ENCODE results near the gene HDAC1. TPM values are rescaled to one million over a fixed set of nuclear protein-coding genes. Genes with fewer than 3 reads are reported as not detected.

The HDAC1 gene
- total RNA-seq, 1 experiment from 2014 or later: 117 TPM

- Mint-ChIP-seq H3K27me3 (ENCODE audit: insufficient read depth, unreplicated experiment) (no peaks in the 10 kb centered on the region), H3K27ac (ENCODE audit: unreplicated experiment) (no peak overlapping the region), H3K36me3 (ENCODE audit: insufficient read depth, unreplicated experiment) (peaks cover 6% of the 10 kb centered on the region), H3K4me3 (ENCODE audit: unreplicated experiment) (no peak overlapping the region), H3K4me1 (ENCODE audit: low read depth, unreplicated experiment) (peaks cover 16% of the 10 kb centered on the region), H3K9me3 (ENCODE audit: unreplicated experiment) (no peaks in the 10 kb centered on the region)
- ChIA-PET CTCF (interaction anchor here (1.1 kb wide), 1 partner anchor 55 kb away, joined by 3 read pairs; no protein-coding TSS in a partner anchor), POLR2A (interaction anchor here (1.1 kb wide), 1 partner anchor 9 kb away, joined by 7 read pairs; the partner anchor contains the start of gene MARCKSL1)
- no peaks in the 10 kb centered on the region for H3K27me3 ChIP-seq (replicated peaks; ENCODE audit: control insufficient read depth, insufficient read depth, low read length)
- intact Hi-C loops (cut with micrococcal nuclease; ENCODE audit: unreplicated experiment): no loop called here
- no peaks in the 10 kb centered on the region for H3K36me3 ChIP-seq (ENCODE audit: control insufficient read depth, insufficient read depth, low read length)
- 0 out of 2 replicates have a peak, but pooled peaks cover 4% of the 10 kb centered on the region for H3K4me1 ChIP-seq
- no peaks in the 10 kb centered on the region for H3K9me3 ChIP-seq
- no peak overlapping the region for H3K4me3 ChIP-seq (ENCODE audit: low read depth, low read length)
- no TSS peak for BruUV-seq (replicated peaks)
- no peak for DNase-seq
- TF ChIP-seq, protein P1, sequence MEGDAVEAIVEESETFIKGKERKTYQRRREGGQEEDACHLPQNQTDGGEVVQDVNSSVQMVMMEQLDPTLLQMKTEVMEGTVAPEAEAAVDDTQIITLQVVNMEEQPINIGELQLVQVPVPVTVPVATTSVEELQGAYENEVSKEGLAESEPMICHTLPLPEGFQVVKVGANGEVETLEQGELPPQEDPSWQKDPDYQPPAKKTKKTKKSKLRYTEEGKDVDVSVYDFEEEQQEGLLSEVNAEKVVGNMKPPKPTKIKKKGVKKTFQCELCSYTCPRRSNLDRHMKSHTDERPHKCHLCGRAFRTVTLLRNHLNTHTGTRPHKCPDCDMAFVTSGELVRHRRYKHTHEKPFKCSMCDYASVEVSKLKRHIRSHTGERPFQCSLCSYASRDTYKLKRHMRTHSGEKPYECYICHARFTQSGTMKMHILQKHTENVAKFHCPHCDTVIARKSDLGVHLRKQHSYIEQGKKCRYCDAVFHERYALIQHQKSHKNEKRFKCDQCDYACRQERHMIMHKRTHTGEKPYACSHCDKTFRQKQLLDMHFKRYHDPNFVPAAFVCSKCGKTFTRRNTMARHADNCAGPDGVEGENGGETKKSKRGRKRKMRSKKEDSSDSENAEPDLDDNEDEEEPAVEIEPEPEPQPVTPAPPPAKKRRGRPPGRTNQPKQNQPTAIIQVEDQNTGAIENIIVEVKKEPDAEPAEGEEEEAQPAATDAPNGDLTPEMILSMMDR (IDR thresholded peaks at IDR 0.05; ENCODE audit: insufficient read depth in 1 of 2, low read depth in 1 of 2, low read length in 1 of 2, severe bottlenecking in 1 of 2, unreplicated experiment in 1 of 2): no peak
Measured at GRCh38 chr1:32345289-32345827, 53.5 kb downstream of the HDAC1 start.

GRCh38 chr1:32346532-32347157, 54.8 kb downstream of the HDAC1 start:
- Histone ChIP-seq H3K36me3 (ENCODE audit: control insufficient read depth, insufficient read depth, low read length) (no peaks in the 10 kb centered on the region), H3K4me1 (peaks cover 8% of the 10 kb centered on the region; the same call in 1 of the 2 replicates), H3K27me3 (replicated peaks; ENCODE audit: control insufficient read depth, insufficient read depth, low read length) (no peaks in the 10 kb centered on the region), H3K4me3 (ENCODE audit: low read depth, low read length) (no peak overlapping the region), H3K9me3 (no peaks in the 10 kb centered on the region)
- Mint-ChIP-seq H3K27me3 (ENCODE audit: insufficient read depth, unreplicated experiment) (no peaks in the 10 kb centered on the region), H3K36me3 (ENCODE audit: insufficient read depth, unreplicated experiment) (peaks cover 6% of the 10 kb centered on the region), H3K4me3 (ENCODE audit: unreplicated experiment) (no peak overlapping the region), H3K4me1 (ENCODE audit: low read depth, unreplicated experiment) (peaks cover 16% of the 10 kb centered on the region), H3K27ac (ENCODE audit: unreplicated experiment) (no peak overlapping the region), H3K9me3 (ENCODE audit: unreplicated experiment) (no peaks in the 10 kb centered on the region)
- ChIA-PET POLR2A (no interaction called here), CTCF (interaction anchor here (0.6 kb wide), 1 partner anchor 174 kb away, joined by 3 read pairs; no protein-coding TSS in a partner anchor)
- no peak for DNase-seq
- BruUV-seq (replicated peaks): no TSS peak
- TF ChIP-seq, protein P1 (IDR thresholded peaks at IDR 0.05; ENCODE audit: insufficient read depth in 1 of 2, low read depth in 1 of 2, low read length in 1 of 2, severe bottlenecking in 1 of 2, unreplicated experiment in 1 of 2): no peak
- intact Hi-C loops (cut with micrococcal nuclease; ENCODE audit: unreplicated experiment): no loop called here

GRCh38 chr1:32349211-32349708, 57.4 kb downstream of the HDAC1 start:
- peaks cover 29% of the 10 kb centered on the region for H3K4me1 Mint-ChIP-seq (ENCODE audit: low read depth, unreplicated experiment)
- peaks cover 6% of the 10 kb centered on the region for H3K36me3 Mint-ChIP-seq (ENCODE audit: insufficient read depth, unreplicated experiment)
- Histone ChIP-seq H3K4me1 (peaks cover 4% of the 10 kb centered on the region; the same call in 1 of the 2 replicates), H3K9me3 (no peaks in the 10 kb centered on the region), H3K27me3 (replicated peaks; ENCODE audit: control insufficient read depth, insufficient read depth, low read length) (no peaks in the 10 kb centered on the region), H3K36me3 (ENCODE audit: control insufficient read depth, insufficient read depth, low read length) (no peaks in the 10 kb centered on the region; the same call in 1 of the 2 replicates), H3K4me3 (ENCODE audit: low read depth, low read length) (no peak overlapping the region)
- BruUV-seq (replicated peaks): no TSS peak
- CTCF ChIA-PET: no interaction called here
- POLR2A ChIA-PET: no interaction called here
- H3K9me3 Mint-ChIP-seq (ENCODE audit: unreplicated experiment): no peaks in the 10 kb centered on the region
- no peak overlapping the region for H3K4me3 Mint-ChIP-seq (ENCODE audit: unreplicated experiment)
- no peaks in the 10 kb centered on the region for H3K27me3 Mint-ChIP-seq (ENCODE audit: insufficient read depth, unreplicated experiment)
- intact Hi-C loops (cut with micrococcal nuclease; ENCODE audit: unreplicated experiment): no loop called here
- TF ChIP-seq, protein P1 (IDR thresholded peaks at IDR 0.05; ENCODE audit: insufficient read depth in 1 of 2, low read depth in 1 of 2, low read length in 1 of 2, severe bottlenecking in 1 of 2, unreplicated experiment in 1 of 2): no peak
- DNase-seq: no peak
- H3K27ac Mint-ChIP-seq (ENCODE audit: unreplicated experiment): no peak overlapping the region
